ENCODE measurements around the gene DIP2B.
"Not testable (repeated sequence)": the region's sequence is repeated elsewhere in the genome, so short reads cannot be mapped to it uniquely, and the experiment has no call there.

The DIP2B gene

GRCh38 chr12:50504798-50505674 lies at the start of gene DIP2B:
TSS of gene DIP2B (plus strand) at chr12:50504985. CDS start at chr12:50505141, 156 bp downstream.
- DNase-seq, result peak; percentile 92 to 99 (median 96)
- intact Hi-C loops (cut with DNase I), result loop anchor here (2.0 to 5.0 kb wide), 2 partner anchors 132 to 232 kb away; no protein-coding TSS in a partner anchor

GRCh38 chr12:50458606-50459005 lies 46.2 kb upstream of the DIP2B start:
- intact Hi-C loops (cut with DNase I), result no loop called here
- no peak for DNase-seq

GRCh38 chr12:50467439-50467838 lies 37.3 kb upstream of the DIP2B start:
- intact Hi-C loops (cut with DNase I), result no loop called here
- DNase-seq, result no peak

GRCh38 chr12:50477241-50477832 lies 27.4 kb upstream of the DIP2B start:
- intact Hi-C loops (cut with DNase I), result no loop called here

GRCh38 chr12:50482571-50482970 lies 22.2 kb upstream of the DIP2B start:
- DNase-seq, result no peak
- intact Hi-C loops (cut with DNase I), result no loop called here

More at GRCh38 chr12:50477241-50477832, 27.4 kb upstream of the DIP2B start:
- no peak for DNase-seq

GRCh38 chr12:50483488-50483887 lies 21.3 kb upstream of the DIP2B start:
- DNase-seq, result no peak

GRCh38 chr12:50488801-50489200 lies 16.0 kb upstream of the DIP2B start:
- intact Hi-C loops (cut with DNase I), result no loop called here

More at GRCh38 chr12:50483488-50483887, 21.3 kb upstream of the DIP2B start:
- intact Hi-C loops (cut with DNase I), result no loop called here

GRCh38 chr12:50498119-50498518 lies 6.7 kb upstream of the DIP2B start:
- intact Hi-C loops (cut with DNase I); DNase-seq: not testable (repeated sequence)

More at GRCh38 chr12:50488801-50489200, 16.0 kb upstream of the DIP2B start:
- no peak for DNase-seq

- intact Hi-C loops (cut with DNase I), result loop anchor here (2.0 kb wide), 2 partner anchors 131 to 259 kb away; partner anchors contain the start of gene ATF1
- DNase-seq, result peak; percentile 43 to 95 (median 85)
These were observed 1.1 kb downstream of the DIP2B start for GRCh38 chr12:50505675-50506530.

GRCh38 chr12:50506753-50507473 lies 2.1 kb downstream of the DIP2B start:
- DNase-seq, result peak in 1 of 42 donors; percentile 22
- intact Hi-C loops (cut with DNase I), result loop anchor here (2.0 kb wide), 1 partner anchor 258 kb away; the partner anchor contains the start of gene ATF1

- peak in 1 of 42 donors; percentile 31 for DNase-seq
- intact Hi-C loops (cut with DNase I), result loop anchor here (2.0 kb wide), 1 partner anchor 257 kb away; the partner anchor contains the start of gene ATF1
These were observed 2.7 kb downstream of the DIP2B start for GRCh38 chr12:50507474-50507838.

GRCh38 chr12:50507930-50508329 lies 3.1 kb downstream of the DIP2B start:
- intact Hi-C loops (cut with DNase I), result loop anchor here (2.0 kb wide), 1 partner anchor 257 kb away; the partner anchor contains the start of gene ATF1
- DNase-seq, result peak in 20 of 42 donors; percentile 14 to 63 (median 32)

- no peak for DNase-seq
- intact Hi-C loops (cut with DNase I), result no loop called here
These were observed 3.6 kb downstream of the DIP2B start for GRCh38 chr12:50508414-50508813.

- no peak for DNase-seq
- intact Hi-C loops (cut with DNase I), result no loop called here
These were observed 4.3 kb downstream of the DIP2B start for GRCh38 chr12:50508970-50509663.

- intact Hi-C loops (cut with DNase I), result loop anchor here (10.0 kb wide), 1 partner anchor 50 kb away; no protein-coding TSS in a partner anchor
These were observed 9.9 kb downstream of the DIP2B start for GRCh38 chr12:50514526-50515276.

GRCh38 chr12:50515587-50515986 lies 10.8 kb downstream of the DIP2B start:
- intact Hi-C loops (cut with DNase I), result loop anchor here (10.0 kb wide), 1 partner anchor 49 kb away; no protein-coding TSS in a partner anchor
- peak in 1 of 42 donors; percentile 42 for DNase-seq

More at GRCh38 chr12:50514526-50515276, 9.9 kb downstream of the DIP2B start:
- no peak for DNase-seq

Data from head of caudate nucleus (tissue), 42 donors.